ENCODE results near the gene TLR9.

TLR9 gene

GRCh38 chr3:52195291-52195597 is 30.2 kb downstream of the TLR9 start:
- no peak for DNase-seq (ENCODE audit: low read depth, low spot score)
- no peak overlapping the region for H3K4me3 ChIP-seq (ENCODE audit: low read depth, low read length)
- CTCF ChIA-PET, result interaction anchor here (1.0 to 1.1 kb wide), 2 partner anchors 189 to 191 kb away, joined by 3 read pairs; no protein-coding TSS in a partner anchor
- POLR2A ChIA-PET, result no interaction called here
- no peak for TF ChIP-seq CTCF (IDR thresholded peaks at IDR 0.05; ENCODE audit: insufficient read depth, low read length, missing control alignments)

- no peak overlapping the region for H3K4me3 ChIP-seq (ENCODE audit: low read depth, low read length)
- TF ChIP-seq CTCF (IDR thresholded peaks at IDR 0.05; ENCODE audit: insufficient read depth, low read length, missing control alignments), result no peak
- DNase-seq (ENCODE audit: low read depth, low spot score), result no peak
- POLR2A ChIA-PET, result no interaction called here
- CTCF ChIA-PET, result interaction anchor here (1.0 kb wide), 1 partner anchor 190 kb away, joined by 3 read pairs; no protein-coding TSS in a partner anchor
These were observed 30.8 kb downstream of the TLR9 start for GRCh38 chr3:52194485-52195290.

- no peak overlapping the region for H3K4me3 ChIP-seq (ENCODE audit: low read depth, low read length)
- DNase-seq (ENCODE audit: low read depth, low spot score), result no peak
- TF ChIP-seq CTCF (IDR thresholded peaks at IDR 0.05; ENCODE audit: insufficient read depth, low read length, missing control alignments), result no peak
- CTCF ChIA-PET, result no interaction called here
- POLR2A ChIA-PET, result no interaction called here
These were observed 32.4 kb downstream of the TLR9 start for GRCh38 chr3:52193065-52193464.

- POLR2A ChIA-PET, result no interaction called here
- CTCF ChIA-PET, result interaction anchor here (1.1 kb wide), 1 partner anchor 10 kb away, joined by 4 read pairs; no protein-coding TSS in a partner anchor
- no peak overlapping the region for H3K4me3 ChIP-seq (ENCODE audit: low read depth, low read length)
- DNase-seq (ENCODE audit: low read depth, low spot score), result no peak
- no peak for TF ChIP-seq CTCF (IDR thresholded peaks at IDR 0.05; ENCODE audit: insufficient read depth, low read length, missing control alignments)
These were observed 33.8 kb downstream of the TLR9 start for GRCh38 chr3:52191663-52192062.

- POLR2A ChIA-PET, result no interaction called here
These were observed 35.0 kb downstream of the TLR9 start for GRCh38 chr3:52190294-52191074.

More at GRCh38 chr3:52190294-52191074, 35.0 kb downstream of the TLR9 start:
- CTCF ChIA-PET, result interaction anchor here (0.8 to 1.1 kb wide), 2 partner anchors 9 to 16 kb away, joined by 3 to 4 read pairs; no protein-coding TSS in a partner anchor
- no peak for TF ChIP-seq CTCF (IDR thresholded peaks at IDR 0.05; ENCODE audit: insufficient read depth, low read length, missing control alignments)
- H3K4me3 ChIP-seq (ENCODE audit: low read depth, low read length), result no peak overlapping the region
- no peak for DNase-seq (ENCODE audit: low read depth, low spot score)

Data from AG04449 (cell line).